ENCODE data around the gene SMG5.
"Not testable (repeated sequence)": the region's sequence is repeated elsewhere in the genome, so short reads cannot be mapped to it uniquely, and the experiment has no call there.

Gene SMG5

DNA sequence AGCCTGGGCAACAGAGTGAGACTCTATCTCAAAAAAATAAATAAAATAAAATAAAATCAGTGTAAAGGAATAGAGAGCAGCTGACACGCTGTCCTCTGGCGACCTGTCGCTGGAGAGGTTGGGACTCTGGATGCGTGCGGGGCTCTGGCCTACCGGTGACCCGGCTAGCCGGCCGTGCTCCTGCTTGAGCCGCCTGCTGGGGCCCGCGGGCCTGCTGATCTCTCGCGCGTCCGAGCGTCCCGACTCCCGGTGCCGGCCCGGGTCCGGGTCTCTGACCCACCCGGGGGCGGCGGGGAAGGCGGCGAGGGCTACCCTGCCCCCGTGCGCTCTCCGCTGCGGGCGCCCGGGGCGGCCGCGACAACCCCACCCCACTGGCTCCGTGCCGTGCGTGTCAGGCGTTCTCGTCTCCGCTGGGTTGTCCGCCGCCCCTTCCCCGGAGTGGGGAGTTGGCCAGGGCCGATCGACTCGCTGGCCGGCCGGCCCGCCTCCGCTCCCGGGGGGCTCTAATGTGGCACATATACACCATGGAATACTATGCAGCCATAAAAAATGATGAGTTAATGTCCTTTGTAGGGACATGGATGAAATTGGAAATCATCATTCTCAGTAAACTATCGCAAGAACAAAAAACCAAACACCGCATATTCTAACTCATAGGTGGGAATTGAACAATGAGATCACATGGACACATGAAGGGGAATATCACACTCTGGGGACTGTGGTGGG is 66.1 kb downstream of the SMG5 start:
- CTCF ChIA-PET, result interaction anchor here (3.9 kb wide), 1 partner anchor 9 kb away, joined by 29 read pairs; no protein-coding TSS in a partner anchor
- H3K27ac ChIP-seq (ENCODE audit: extremely low read depth, low read depth, low read length); POLR2A ChIA-PET; H3K4me1 ChIP-seq (ENCODE audit: control insufficient read depth, insufficient read depth, low read length); H3K4me3 ChIP-seq (ENCODE audit: low read depth, low read length); H3K9me3 ChIP-seq (ENCODE audit: control insufficient read depth, insufficient read depth, low read depth, low read length): not testable (repeated sequence)
- peak; percentile 96 for TF ChIP-seq ZNF146 (tag by site-specific recombination; IDR thresholded peaks at IDR 0.05)
- H3K36me3 ChIP-seq (ENCODE audit: control insufficient read depth in 2 of 2, insufficient read depth in 1 of 2, low read length in 2 of 2), result peaks cover 4 to 17% of the 10 kb centered on the region in 2 experiments; a peak in 2 of 3 replicates

DNA sequence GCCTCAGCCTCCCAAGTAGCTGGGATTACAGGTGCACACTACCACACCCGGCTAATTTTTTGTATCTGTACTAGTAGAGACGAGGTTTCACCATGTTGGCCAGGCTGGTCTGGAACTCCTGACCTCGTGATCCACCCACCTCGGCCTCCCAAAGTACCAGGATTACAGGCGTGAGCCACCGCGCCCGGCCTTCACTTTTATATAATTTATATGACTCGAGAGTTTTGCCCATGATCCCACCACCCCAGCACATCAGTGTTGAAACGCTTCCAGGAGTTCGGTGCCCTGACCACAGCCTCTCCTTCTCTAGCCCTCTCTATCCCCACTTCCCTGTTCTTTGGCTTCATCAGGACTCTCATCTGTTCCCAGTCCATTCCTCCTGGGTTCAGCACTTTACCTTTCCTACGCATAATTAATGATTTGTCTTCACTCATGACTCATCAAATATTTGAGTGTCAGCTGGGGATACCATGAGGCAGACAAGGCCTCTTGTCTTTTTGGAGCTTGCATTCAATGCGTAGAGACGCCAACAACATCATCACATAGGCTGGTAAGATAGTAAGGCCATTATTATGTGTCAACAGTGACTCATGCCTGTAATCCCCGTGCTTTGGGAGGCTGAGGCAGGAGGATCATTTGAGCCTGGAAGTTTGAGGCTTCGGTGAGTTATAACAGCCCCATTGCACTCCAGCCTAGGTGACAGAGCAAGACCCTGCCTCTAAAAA is 68.4 kb downstream of the SMG5 start:
- Histone ChIP-seq H3K36me3 (ENCODE audit: control insufficient read depth in 2 of 2, insufficient read depth in 1 of 2, low read length in 2 of 2) (peaks cover 0 to 33% of the 10 kb centered on the region in 2 experiments; a peak in 2 of 3 replicates), H3K27ac (ENCODE audit: extremely low read depth, low read depth, low read length) (no peak overlapping the region), H3K4me3 (ENCODE audit: low read depth, low read length) (peak overlapping the region; percentile 99), H3K4me1 (ENCODE audit: control insufficient read depth, insufficient read depth, low read length) (no peaks in the 10 kb centered on the region), H3K9me3 (ENCODE audit: control insufficient read depth, insufficient read depth, low read depth, low read length) (no peaks in the 10 kb centered on the region)
- POLR2A ChIA-PET, result interaction anchor here (0.7 to 2.7 kb wide), 7 partner anchors 19 to 232 kb away, joined by 3 to 49 read pairs (median 5); partner anchors contain the start of gene SLC25A44
- CTCF ChIA-PET, result interaction anchor here (0.6 to 3.9 kb wide), 8 partner anchors 11 to 561 kb away, joined by 3 to 29 read pairs (median 4); no protein-coding TSS in a partner anchor
- TF ChIP-seq ZNF366 (tag by site-specific recombination; conservative IDR thresholded peaks at IDR 0.05) (peak; percentile 38), ZNF629 (tag by site-specific recombination; IDR thresholded peaks at IDR 0.05) (0 out of 2 replicates have a peak, but pooled peaks have one; percentile 24), SP7 (tag by site-specific recombination; IDR thresholded peaks at IDR 0.05) (peak; percentile 75), ZNF350 (tag by site-specific recombination; IDR thresholded peaks at IDR 0.05) (no peak)
- TF ChIP-seq, protein P1, sequence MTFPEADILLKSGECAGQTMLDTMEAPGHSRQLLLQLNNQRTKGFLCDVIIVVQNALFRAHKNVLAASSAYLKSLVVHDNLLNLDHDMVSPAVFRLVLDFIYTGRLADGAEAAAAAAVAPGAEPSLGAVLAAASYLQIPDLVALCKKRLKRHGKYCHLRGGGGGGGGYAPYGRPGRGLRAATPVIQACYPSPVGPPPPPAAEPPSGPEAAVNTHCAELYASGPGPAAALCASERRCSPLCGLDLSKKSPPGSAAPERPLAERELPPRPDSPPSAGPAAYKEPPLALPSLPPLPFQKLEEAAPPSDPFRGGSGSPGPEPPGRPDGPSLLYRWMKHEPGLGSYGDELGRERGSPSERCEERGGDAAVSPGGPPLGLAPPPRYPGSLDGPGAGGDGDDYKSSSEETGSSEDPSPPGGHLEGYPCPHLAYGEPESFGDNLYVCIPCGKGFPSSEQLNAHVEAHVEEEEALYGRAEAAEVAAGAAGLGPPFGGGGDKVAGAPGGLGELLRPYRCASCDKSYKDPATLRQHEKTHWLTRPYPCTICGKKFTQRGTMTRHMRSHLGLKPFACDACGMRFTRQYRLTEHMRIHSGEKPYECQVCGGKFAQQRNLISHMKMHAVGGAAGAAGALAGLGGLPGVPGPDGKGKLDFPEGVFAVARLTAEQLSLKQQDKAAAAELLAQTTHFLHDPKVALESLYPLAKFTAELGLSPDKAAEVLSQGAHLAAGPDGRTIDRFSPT (tag by site-specific recombination; IDR thresholded peaks at IDR 0.05), result peak; percentile 31; the same call in 1 of the 2 replicates
- TF ChIP-seq, protein P2, sequence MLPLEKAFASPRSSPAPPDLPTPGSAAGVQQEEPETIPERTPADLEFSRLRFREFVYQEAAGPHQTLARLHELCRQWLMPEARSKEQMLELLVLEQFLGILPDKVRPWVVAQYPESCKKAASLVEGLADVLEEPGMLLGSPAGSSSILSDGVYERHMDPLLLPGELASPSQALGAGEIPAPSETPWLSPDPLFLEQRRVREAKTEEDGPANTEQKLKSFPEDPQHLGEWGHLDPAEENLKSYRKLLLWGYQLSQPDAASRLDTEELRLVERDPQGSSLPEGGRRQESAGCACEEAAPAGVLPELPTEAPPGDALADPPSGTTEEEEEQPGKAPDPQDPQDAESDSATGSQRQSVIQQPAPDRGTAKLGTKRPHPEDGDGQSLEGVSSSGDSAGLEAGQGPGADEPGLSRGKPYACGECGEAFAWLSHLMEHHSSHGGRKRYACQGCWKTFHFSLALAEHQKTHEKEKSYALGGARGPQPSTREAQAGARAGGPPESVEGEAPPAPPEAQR (tag by site-specific recombination; IDR thresholded peaks at IDR 0.05), result no peak

DNA sequence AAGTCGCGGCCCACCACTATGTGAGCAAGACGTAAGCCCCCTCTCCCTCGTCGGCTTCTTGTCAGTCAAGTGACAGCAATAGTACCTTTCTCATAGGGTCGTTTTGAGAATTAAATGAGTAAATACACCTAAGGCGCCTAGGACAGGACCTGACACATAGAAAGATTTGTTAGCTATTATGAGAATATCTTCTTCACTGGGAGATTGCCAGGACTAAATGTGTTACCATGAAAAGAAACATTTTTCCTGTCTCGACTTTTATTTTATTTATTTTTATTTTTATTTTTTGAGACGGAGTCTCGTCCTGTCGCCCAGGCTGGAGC is 69.0 kb downstream of the SMG5 start:
- Histone ChIP-seq H3K27ac (ENCODE audit: extremely low read depth, low read depth, low read length) (peak overlapping the region; percentile 91), H3K4me1 (ENCODE audit: control insufficient read depth, insufficient read depth, low read length) (no peaks in the 10 kb centered on the region), H3K9me3 (ENCODE audit: control insufficient read depth, insufficient read depth, low read depth, low read length) (no peaks in the 10 kb centered on the region), H3K36me3 (ENCODE audit: control insufficient read depth in 2 of 2, insufficient read depth in 1 of 2, low read length in 2 of 2) (peaks cover 2 to 39% of the 10 kb centered on the region in 2 experiments; a peak in 2 of 3 replicates), H3K4me3 (ENCODE audit: low read depth, low read length) (peak overlapping the region; percentile 99)
- CTCF ChIA-PET, result interaction anchor here (0.7 to 3.9 kb wide), 6 partner anchors 12 to 415 kb away, joined by 3 to 29 read pairs (median 4); no protein-coding TSS in a partner anchor
- POLR2A ChIA-PET, result interaction anchor here (0.5 to 2.7 kb wide), 19 partner anchors 8 to 237 kb away, joined by 3 to 49 read pairs (median 5); partner anchors contain the start of genes MEX3A, SLC25A44 and SMG5
- peak; percentile 57; the same call in 1 of the 2 replicates for TF ChIP-seq ZNF664 (tag by site-specific recombination; IDR thresholded peaks at IDR 0.05)
- TF ChIP-seq, protein P3, sequence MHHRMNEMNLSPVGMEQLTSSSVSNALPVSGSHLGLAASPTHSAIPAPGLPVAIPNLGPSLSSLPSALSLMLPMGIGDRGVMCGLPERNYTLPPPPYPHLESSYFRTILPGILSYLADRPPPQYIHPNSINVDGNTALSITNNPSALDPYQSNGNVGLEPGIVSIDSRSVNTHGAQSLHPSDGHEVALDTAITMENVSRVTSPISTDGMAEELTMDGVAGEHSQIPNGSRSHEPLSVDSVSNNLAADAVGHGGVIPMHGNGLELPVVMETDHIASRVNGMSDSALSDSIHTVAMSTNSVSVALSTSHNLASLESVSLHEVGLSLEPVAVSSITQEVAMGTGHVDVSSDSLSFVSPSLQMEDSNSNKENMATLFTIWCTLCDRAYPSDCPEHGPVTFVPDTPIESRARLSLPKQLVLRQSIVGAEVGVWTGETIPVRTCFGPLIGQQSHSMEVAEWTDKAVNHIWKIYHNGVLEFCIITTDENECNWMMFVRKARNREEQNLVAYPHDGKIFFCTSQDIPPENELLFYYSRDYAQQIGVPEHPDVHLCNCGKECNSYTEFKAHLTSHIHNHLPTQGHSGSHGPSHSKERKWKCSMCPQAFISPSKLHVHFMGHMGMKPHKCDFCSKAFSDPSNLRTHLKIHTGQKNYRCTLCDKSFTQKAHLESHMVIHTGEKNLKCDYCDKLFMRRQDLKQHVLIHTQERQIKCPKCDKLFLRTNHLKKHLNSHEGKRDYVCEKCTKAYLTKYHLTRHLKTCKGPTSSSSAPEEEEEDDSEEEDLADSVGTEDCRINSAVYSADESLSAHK (tag by site-specific recombination; IDR thresholded peaks at IDR 0.05), result no peak

All from HEK293 (cell line).